Hepatocyte (in vitro differentiated cells): ENCODE results near the gene SDF2.

Experiments used
- EZH2 ChIP-seq: fragments of 200-600 bp; sonication (generic); IDR thresholded peaks from 2 replicates; pipeline ENCODE4 v1.6.1; 2016; ENCODE audit warnings: antibody characterized with exemption, mild to moderate bottlenecking, borderline replicate concordance
- TF ChIP-seq, protein P1 (sequence below): fragments of 200-600 bp; sonication (generic); IDR thresholded peaks from 2 replicates; pipeline ENCODE4 v1.5.1; 2016; ENCODE audit warnings: antibody characterized with exemption, mild to moderate bottlenecking; ENCODE audit not compliant: poor library complexity

DNA sequence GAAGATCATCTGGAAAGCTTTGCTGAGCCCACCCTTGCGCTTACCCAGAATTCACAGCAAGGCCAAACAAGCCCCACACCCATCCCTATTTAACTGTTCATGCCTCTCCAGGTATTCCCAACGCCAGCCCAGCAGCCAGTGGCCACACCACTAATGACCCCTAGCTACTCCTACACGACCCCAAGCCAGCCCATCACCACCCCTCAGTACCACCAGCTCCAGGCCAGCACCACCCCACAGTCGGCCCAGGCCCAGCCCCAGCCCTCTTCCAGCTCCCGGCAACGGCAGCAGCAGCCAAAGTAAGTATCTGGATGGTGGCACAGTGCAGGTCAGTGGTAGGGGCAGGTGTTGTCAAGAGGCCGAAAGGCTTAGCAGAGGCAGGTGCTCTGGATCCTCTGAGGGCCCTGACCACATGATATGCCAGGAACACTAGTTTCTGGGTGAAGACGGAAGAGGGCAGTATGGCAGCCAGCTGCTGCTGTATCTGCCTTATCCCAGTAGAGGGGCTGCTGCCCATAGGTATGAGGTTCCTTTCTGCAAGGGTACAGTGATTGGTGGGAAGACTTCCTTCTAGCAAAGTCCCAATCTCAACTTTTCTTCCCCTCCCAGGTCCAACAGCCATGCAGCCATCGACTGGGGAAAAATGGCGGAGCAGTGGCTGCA lies 39.3 kb upstream of the SDF2 start:
- no peak for TF ChIP-seq EZH2
- TF ChIP-seq, protein P1, sequence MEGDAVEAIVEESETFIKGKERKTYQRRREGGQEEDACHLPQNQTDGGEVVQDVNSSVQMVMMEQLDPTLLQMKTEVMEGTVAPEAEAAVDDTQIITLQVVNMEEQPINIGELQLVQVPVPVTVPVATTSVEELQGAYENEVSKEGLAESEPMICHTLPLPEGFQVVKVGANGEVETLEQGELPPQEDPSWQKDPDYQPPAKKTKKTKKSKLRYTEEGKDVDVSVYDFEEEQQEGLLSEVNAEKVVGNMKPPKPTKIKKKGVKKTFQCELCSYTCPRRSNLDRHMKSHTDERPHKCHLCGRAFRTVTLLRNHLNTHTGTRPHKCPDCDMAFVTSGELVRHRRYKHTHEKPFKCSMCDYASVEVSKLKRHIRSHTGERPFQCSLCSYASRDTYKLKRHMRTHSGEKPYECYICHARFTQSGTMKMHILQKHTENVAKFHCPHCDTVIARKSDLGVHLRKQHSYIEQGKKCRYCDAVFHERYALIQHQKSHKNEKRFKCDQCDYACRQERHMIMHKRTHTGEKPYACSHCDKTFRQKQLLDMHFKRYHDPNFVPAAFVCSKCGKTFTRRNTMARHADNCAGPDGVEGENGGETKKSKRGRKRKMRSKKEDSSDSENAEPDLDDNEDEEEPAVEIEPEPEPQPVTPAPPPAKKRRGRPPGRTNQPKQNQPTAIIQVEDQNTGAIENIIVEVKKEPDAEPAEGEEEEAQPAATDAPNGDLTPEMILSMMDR = no peak
